IMR-90 (cell line): Measurements from ENCODE around the gene WWP2. TPM values are rescaled to one million over a fixed set of nuclear protein-coding genes. Genes with fewer than 3 reads are reported as not detected.

ENCODE experiments used
- ATAC-seq: fragments of 200-7000 bp; cut with Tn5 transposase; 2 replicates; pipeline ENCODE4 v1.9.1; 2020; ENCODE audit warnings: low read depth, mild to moderate bottlenecking, moderate library complexity
- BruUV-seq: library from RNA; stranded (reverse); fragments of 400-500 nt; replicated peaks from 2 replicates; lab custom pipeline; 2021; lab: Mats Ljungman, UMichigan
- CTCF ChIA-PET: fragments of 300-600 bp; formaldehyde crosslinking; extraction: SDS; loops from one replicate; lab custom pipeline; 2021; ENCODE audit warnings: antibody characterized with exemption; lab: Yijun Ruan, JAX
- POLR2A ChIA-PET: fragments of 300-600 bp; sonication (Branson Sonifier 250); formaldehyde crosslinking; loops from one replicate; lab custom pipeline; 2022; ENCODE audit warnings: antibody characterized with exemption; ENCODE audit not compliant: unreplicated experiment; lab: Charles Lee
- DNase-seq: peaks from one replicate; pipeline ENCODE4 v3.0.0; 2013
- H2AFZ ChIP-seq: replicated peaks from 2 replicates; pipeline ENCODE3; 2013; ENCODE audit warnings: low read length, mild to moderate bottlenecking; ENCODE audit not compliant: poor library complexity
- H2AK5ac ChIP-seq: 2 replicates; pipeline ENCODE4 v1.6.1; 2013; ENCODE audit warnings: low read depth, low read length, inconsistent platforms
- H2AK9ac ChIP-seq: replicated peaks from 2 replicates; pipeline ENCODE3; 2013; ENCODE audit warnings: mild to moderate bottlenecking, low read depth, low read length, moderate library complexity; ENCODE audit not compliant: poor library complexity
- H2BK120ac ChIP-seq: 2 replicates; pipeline ENCODE4 v1.6.1; 2013; ENCODE audit warnings: low read depth, low read length, inconsistent platforms
- H2BK15ac ChIP-seq: 3 replicates; pipeline ENCODE4 v1.6.1; 2013; ENCODE audit warnings: low read depth, low read length, inconsistent platforms
- H2BK20ac ChIP-seq: 2 replicates; pipeline ENCODE4 v1.6.1; 2013; ENCODE audit warnings: low read depth, mild to moderate bottlenecking, inconsistent platforms, low read length, moderate library complexity
- H2BK5ac ChIP-seq: 2 replicates; pipeline ENCODE4 v1.6.1; 2013; ENCODE audit warnings: mild to moderate bottlenecking, low read depth, low read length, inconsistent platforms; ENCODE audit not compliant: poor library complexity, severe bottlenecking
- H3K14ac ChIP-seq: replicated peaks from 2 replicates; pipeline ENCODE4 v1.6.1; 2013; ENCODE audit warnings: low read depth, low read length, inconsistent platforms
- H3K18ac ChIP-seq: 2 replicates; pipeline ENCODE4 v1.6.1; 2013; ENCODE audit warnings: low read depth, low read length, control low read depth
- H3K23ac ChIP-seq: 2 replicates; pipeline ENCODE4 v1.6.1; 2013; ENCODE audit warnings: low read depth, low read length, inconsistent platforms
- H3K27ac ChIP-seq: 2 replicates; pipeline ENCODE4 v1.5.1; 2013; ENCODE audit warnings: mild to moderate bottlenecking, control low read depth, low read length; ENCODE audit not compliant: insufficient read depth
- H3K27me3 ChIP-seq: 2 replicates; pipeline ENCODE4 v1.6.1; 2013; ENCODE audit warnings: low read length; ENCODE audit not compliant: control insufficient read depth, insufficient read depth
- H3K36me3 ChIP-seq: 2 replicates; pipeline ENCODE4 v1.6.1; 2013; ENCODE audit warnings: low read length, mixed read lengths; ENCODE audit not compliant: control insufficient read depth, insufficient read depth
- H3K4ac ChIP-seq: 2 replicates; pipeline ENCODE4 v1.6.1; 2013; ENCODE audit warnings: low read depth, low read length, inconsistent platforms
- H3K4me1 ChIP-seq: 2 replicates; pipeline ENCODE4 v1.6.1; 2013; ENCODE audit warnings: low read length, mixed read lengths; ENCODE audit not compliant: control insufficient read depth, insufficient read depth
- H3K4me2 ChIP-seq: 2 replicates; pipeline ENCODE4 v1.6.1; 2013; ENCODE audit warnings: low read depth, mild to moderate bottlenecking, control low read depth, low read length, moderate library complexity
- H3K4me3 ChIP-seq: 2 replicates; pipeline ENCODE4 v1.5.1; 2013; ENCODE audit warnings: low read depth, mild to moderate bottlenecking, control low read depth, low read length, moderate library complexity; ENCODE audit not compliant: insufficient read depth
- H3K56ac ChIP-seq: 2 replicates; pipeline ENCODE4 v1.6.1; 2013; ENCODE audit warnings: low read length, inconsistent platforms; ENCODE audit not compliant: insufficient read depth; ENCODE audit errors: extremely low read depth
- H3K79me1 ChIP-seq, 2 experiments: 2 replicates each; pipeline ENCODE4 v1.6.1; 2013; ENCODE audit warnings: low read length in 2 of 2, inconsistent platforms in 1 of 2, low read depth in 1 of 2
- H3K9ac ChIP-seq: 2 replicates; pipeline ENCODE4 v1.6.1; 2013; ENCODE audit warnings: low read depth, low read length, control low read depth
- H3K9me1 ChIP-seq: 2 replicates; pipeline ENCODE4 v1.6.1; 2013; ENCODE audit warnings: low read length, inconsistent platforms; ENCODE audit not compliant: insufficient read depth
- H3K9me3 ChIP-seq: 2 replicates; pipeline ENCODE4 v1.6.1; 2013; ENCODE audit warnings: low read length; ENCODE audit not compliant: control insufficient read depth, insufficient read depth
- H4K20me1 ChIP-seq: 2 replicates; pipeline ENCODE4 v1.6.1; 2013; ENCODE audit warnings: low read length, inconsistent platforms; ENCODE audit not compliant: insufficient read depth
- H4K5ac ChIP-seq: 2 replicates; pipeline ENCODE4 v1.6.1; 2013; ENCODE audit warnings: mild to moderate bottlenecking, low read depth, low read length, control low read depth
- H4K8ac ChIP-seq, 2 experiments: 2 replicates each; pipeline ENCODE4 v1.6.1; 2013; ENCODE audit warnings: low read depth in 2 of 2, low read length in 2 of 2, control low read depth in 1 of 2, inconsistent platforms in 1 of 2
- H4K91ac ChIP-seq: 2 replicates; pipeline ENCODE4 v1.6.1; 2013; ENCODE audit warnings: low read depth, low read length, inconsistent platforms; ENCODE audit not compliant: insufficient read depth
- BHLHE40 ChIP-seq: fragments of 150-350 bp; IDR thresholded peaks from 2 replicates; pipeline ENCODE4 v1.6.1; 2016; ENCODE audit warnings: mild to moderate bottlenecking, low read depth, low read length
- CEBPB ChIP-seq: IDR thresholded peaks from 2 replicates; pipeline ENCODE4 v1.6.1; 2012; ENCODE audit warnings: low read depth, low read length, improper control_type of control experiment
- CHD1 ChIP-seq: IDR thresholded peaks from 2 replicates; pipeline ENCODE4 v1.6.1; 2012; ENCODE audit warnings: low read depth, low read length, improper control_type of control experiment
- FOS ChIP-seq: fragments of 150-350 bp; IDR thresholded peaks from 2 replicates; pipeline ENCODE4 v1.6.1; 2016; ENCODE audit warnings: low read depth, low read length
- MAFK ChIP-seq: IDR thresholded peaks from 2 replicates; pipeline ENCODE4 v1.6.1; 2012; ENCODE audit warnings: low read depth, low read length, improper control_type of control experiment
- MAZ ChIP-seq: IDR thresholded peaks from 2 replicates; pipeline ENCODE4 v1.6.1; 2012; ENCODE audit warnings: low read depth, mild to moderate bottlenecking, low read length, improper control_type of control experiment, moderate library complexity, borderline replicate concordance
- MXI1 ChIP-seq: IDR thresholded peaks from 2 replicates; pipeline ENCODE4 v1.6.1; 2012; ENCODE audit warnings: low read depth, mild to moderate bottlenecking, low read length, moderate library complexity, borderline replicate concordance
- NFE2L2 ChIP-seq: fragments of 150-350 bp; IDR thresholded peaks from 2 replicates; pipeline ENCODE4 v1.6.1; 2016; ENCODE audit warnings: low read depth, mild to moderate bottlenecking, low read length
- POLR2A ChIP-seq: IDR thresholded peaks from 2 replicates; pipeline ENCODE4 v1.6.1; 2012; ENCODE audit warnings: mild to moderate bottlenecking, low read depth, low read length
- RAD21 ChIP-seq: IDR thresholded peaks from 2 replicates; pipeline ENCODE4 v1.6.1; 2012; ENCODE audit warnings: low read length, improper control_type of control experiment
- RCOR1 ChIP-seq: IDR thresholded peaks from 2 replicates; pipeline ENCODE4 v1.6.1; 2012; ENCODE audit warnings: mild to moderate bottlenecking, low read length, improper control_type of control experiment; ENCODE audit not compliant: insufficient replicate concordance
- RFX5 ChIP-seq: IDR thresholded peaks from 2 replicates; pipeline ENCODE4 v1.8.0; 2012; ENCODE audit warnings: low read depth, mild to moderate bottlenecking, low read length, moderate library complexity
- SMC3 ChIP-seq: fragments of 150-350 bp; IDR thresholded peaks from 2 replicates; pipeline ENCODE4 v1.6.1; 2016; ENCODE audit warnings: low read depth, mild to moderate bottlenecking, antibody characterized with exemption, low read length, moderate library complexity
- WGBS, 2 experiments: methylation state at CpG; one replicate each; pipeline versions ENCODE4 v1.1.5 to v1.1.7; 2013; ENCODE audit warnings: missing lambda C conversion rate in 2 of 2; ENCODE audit not compliant: insufficient read length in 1 of 2; ENCODE audit errors: extremely low coverage in 2 of 2; 5-methylcytosine and 5-hydroxymethylcytosine counted together
- dilution Hi-C: fragments of 300-500 bp; cut with HindIII; formaldehyde crosslinking; loops from one replicate; pipeline ENCODE4 v1.14.3; 2018; ENCODE audit warnings: low sequenced_read_pairs; ENCODE audit not compliant: unreplicated experiment
- in situ Hi-C: fragments of 300-500 bp; cut with MboI; formaldehyde crosslinking; loops from 3 replicates; pipeline ENCODE4 v1.14.3; 2019; ENCODE audit warnings: low sequenced_read_pairs, inconsistent platforms, mixed read lengths
- intact Hi-C: fragments of 100-400 bp; cut with micrococcal nuclease; formaldehyde crosslinking; loops from 2 replicates; pipeline ENCODE4 v1.10.0; 2022
- polyA plus RNA-seq, 3 experiments: library from polyadenylated mRNA; depleted of rRNA; stranded (reverse); fragments of >200 nt; gene quantifications; 2 replicates each; pipeline ENCODE4 v1.2.3, GENCODE V29; 2012; ENCODE audit warnings: low replicate concordance in 1 of 3
- total RNA-seq: library from RNA; depleted of rRNA; stranded (reverse); fragments of >200 nt; gene quantifications from 2 replicates; pipeline ENCODE4 v1.2.3, GENCODE V29; 2012
- TF ChIP-seq, protein P1 (sequence below): fragments of 150-350 bp; IDR thresholded peaks from 2 replicates; pipeline ENCODE4 v1.6.1; 2017; ENCODE audit warnings: mild to moderate bottlenecking, antibody characterized with exemption, low read length, low read depth
- TF ChIP-seq, protein P2 (sequence below): fragments of 150-350 bp; IDR thresholded peaks from 2 replicates; pipeline ENCODE4 v1.6.1; 2016; ENCODE audit warnings: low read depth, mild to moderate bottlenecking, low read length, moderate library complexity, borderline replicate concordance
- TF ChIP-seq, protein P3 (sequence below): conservative IDR thresholded peaks from 2 replicates; pipeline ENCODE4 v1.5.1; 2012; ENCODE audit warnings: mild to moderate bottlenecking, low read depth, low read length, improper control_type of control experiment

The WWP2 gene
- total and polyA plus RNA-seq, 2 of the 4 experiments (the other 2 are of a cell fraction) = 12.7 to 13.7 TPM

DNA sequence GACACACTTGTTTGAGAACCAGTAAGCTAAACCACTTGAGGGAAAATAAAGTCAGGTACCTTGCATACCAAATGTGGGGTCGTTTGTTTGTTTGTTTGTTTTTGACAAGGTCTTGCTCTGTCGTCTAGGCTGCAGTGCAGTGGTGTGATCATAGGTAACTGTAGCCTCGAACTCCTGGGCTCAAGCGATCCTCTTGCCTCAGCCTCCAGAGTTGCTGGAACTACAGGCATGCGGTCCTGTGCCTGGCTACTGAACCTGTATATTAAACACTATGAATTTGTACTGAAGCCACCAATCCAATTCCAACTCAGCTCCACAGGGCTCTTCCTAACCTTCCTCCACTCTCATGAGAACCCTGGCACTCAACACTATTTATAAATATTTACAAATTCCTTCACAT lies 51.9 kb downstream of the WWP2 start:
- BruUV-seq = no TSS peak
- H3K4me3 ChIP-seq = no peak overlapping the region
- H3K27me3 ChIP-seq = no peaks in the 10 kb centered on the region
- H2BK20ac ChIP-seq = no peak overlapping the region
- ChIA-PET POLR2A (no interaction called here), CTCF (no interaction called here)
- peak; percentile 27; the same call in 1 of the 2 replicates for ATAC-seq
- H4K5ac ChIP-seq = no peak overlapping the region
- no peaks in the 10 kb centered on the region; a peak in 1 of 4 replicates for H3K79me1 ChIP-seq
- no peak overlapping the region for H2BK5ac ChIP-seq
- intact Hi-C loops = no loop called here
- no peak overlapping the region for H4K91ac ChIP-seq
- H2BK15ac ChIP-seq = no peak overlapping the region
- dilution Hi-C loops = no loop called here
- no CpG with 5 or more reads among the region's 5 CpGs for WGBS, 2 experiments
- H3K56ac ChIP-seq = no peak overlapping the region
- DNase-seq = no peak
- no peaks in the 10 kb centered on the region for H4K20me1 ChIP-seq
- peaks cover 5% of the 10 kb centered on the region; the same call in 1 of the 2 replicates for H3K9me1 ChIP-seq
- H3K9ac ChIP-seq = no peak overlapping the region
- no peak overlapping the region for H4K8ac ChIP-seq
- no peak overlapping the region for H3K14ac ChIP-seq
- no peak overlapping the region for H2AFZ ChIP-seq
- H2AK9ac ChIP-seq = no peak overlapping the region
- no peaks in the 10 kb centered on the region; the same call in 1 of the 2 replicates for H3K36me3 ChIP-seq
- in situ Hi-C loops = no loop called here
- no peak overlapping the region for H3K4me2 ChIP-seq
- H3K4ac ChIP-seq = no peak overlapping the region
- H2AK5ac ChIP-seq = no peak overlapping the region
- H3K23ac ChIP-seq = no peak overlapping the region
- H2BK120ac ChIP-seq = no peak overlapping the region
- no peak overlapping the region for H3K18ac ChIP-seq
- TF ChIP-seq, protein P1, sequence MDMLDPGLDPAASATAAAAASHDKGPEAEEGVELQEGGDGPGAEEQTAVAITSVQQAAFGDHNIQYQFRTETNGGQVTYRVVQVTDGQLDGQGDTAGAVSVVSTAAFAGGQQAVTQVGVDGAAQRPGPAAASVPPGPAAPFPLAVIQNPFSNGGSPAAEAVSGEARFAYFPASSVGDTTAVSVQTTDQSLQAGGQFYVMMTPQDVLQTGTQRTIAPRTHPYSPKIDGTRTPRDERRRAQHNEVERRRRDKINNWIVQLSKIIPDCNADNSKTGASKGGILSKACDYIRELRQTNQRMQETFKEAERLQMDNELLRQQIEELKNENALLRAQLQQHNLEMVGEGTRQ = no peak
- TF ChIP-seq, protein P2, sequence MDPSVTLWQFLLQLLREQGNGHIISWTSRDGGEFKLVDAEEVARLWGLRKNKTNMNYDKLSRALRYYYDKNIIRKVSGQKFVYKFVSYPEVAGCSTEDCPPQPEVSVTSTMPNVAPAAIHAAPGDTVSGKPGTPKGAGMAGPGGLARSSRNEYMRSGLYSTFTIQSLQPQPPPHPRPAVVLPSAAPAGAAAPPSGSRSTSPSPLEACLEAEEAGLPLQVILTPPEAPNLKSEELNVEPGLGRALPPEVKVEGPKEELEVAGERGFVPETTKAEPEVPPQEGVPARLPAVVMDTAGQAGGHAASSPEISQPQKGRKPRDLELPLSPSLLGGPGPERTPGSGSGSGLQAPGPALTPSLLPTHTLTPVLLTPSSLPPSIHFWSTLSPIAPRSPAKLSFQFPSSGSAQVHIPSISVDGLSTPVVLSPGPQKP = no peak
- TF ChIP-seq FOS = no peak
- TF ChIP-seq POLR2A = no peak
- TF ChIP-seq MXI1 = no peak
- no peak for TF ChIP-seq RAD21
- no peak for TF ChIP-seq MAFK
- TF ChIP-seq BHLHE40 = no peak
- no peak for TF ChIP-seq MAZ
- no peak for TF ChIP-seq NFE2L2
- TF ChIP-seq CEBPB = no peak
- no peak for TF ChIP-seq RFX5
- TF ChIP-seq SMC3 = no peak
- TF ChIP-seq, protein P3, sequence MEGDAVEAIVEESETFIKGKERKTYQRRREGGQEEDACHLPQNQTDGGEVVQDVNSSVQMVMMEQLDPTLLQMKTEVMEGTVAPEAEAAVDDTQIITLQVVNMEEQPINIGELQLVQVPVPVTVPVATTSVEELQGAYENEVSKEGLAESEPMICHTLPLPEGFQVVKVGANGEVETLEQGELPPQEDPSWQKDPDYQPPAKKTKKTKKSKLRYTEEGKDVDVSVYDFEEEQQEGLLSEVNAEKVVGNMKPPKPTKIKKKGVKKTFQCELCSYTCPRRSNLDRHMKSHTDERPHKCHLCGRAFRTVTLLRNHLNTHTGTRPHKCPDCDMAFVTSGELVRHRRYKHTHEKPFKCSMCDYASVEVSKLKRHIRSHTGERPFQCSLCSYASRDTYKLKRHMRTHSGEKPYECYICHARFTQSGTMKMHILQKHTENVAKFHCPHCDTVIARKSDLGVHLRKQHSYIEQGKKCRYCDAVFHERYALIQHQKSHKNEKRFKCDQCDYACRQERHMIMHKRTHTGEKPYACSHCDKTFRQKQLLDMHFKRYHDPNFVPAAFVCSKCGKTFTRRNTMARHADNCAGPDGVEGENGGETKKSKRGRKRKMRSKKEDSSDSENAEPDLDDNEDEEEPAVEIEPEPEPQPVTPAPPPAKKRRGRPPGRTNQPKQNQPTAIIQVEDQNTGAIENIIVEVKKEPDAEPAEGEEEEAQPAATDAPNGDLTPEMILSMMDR = no peak
- no peak for TF ChIP-seq RCOR1
- TF ChIP-seq CHD1 = no peak
- H3K4me1 ChIP-seq = peaks cover 3% of the 10 kb centered on the region; the same call in 1 of the 2 replicates
- peaks cover 5% of the 10 kb centered on the region for H3K9me3 ChIP-seq
- H3K27ac ChIP-seq = no peak overlapping the region
